ENCODE data around the gene CACNA1H.
"Not testable (repeated sequence)": the region's sequence is repeated elsewhere in the genome, so short reads cannot be mapped to it uniquely, and the experiment has no call there.

The CACNA1H gene

GRCh38 chr16:1264345-1265089, 111.6 kb downstream of the CACNA1H start:
- TF ChIP-seq TAF1 (IDR thresholded peaks at IDR 0.05; ENCODE audit: borderline replicate concordance, low read depth, low read length) (no peak), POLR2A (IDR thresholded peaks at IDR 0.05; ENCODE audit: low read depth, low read length) (no peak), POLR2AphosphoS5 (IDR thresholded peaks at IDR 0.05; ENCODE audit: low read depth, low read length) (no peak)
- FAIRE-seq (no peak), DNase-seq (ENCODE audit: insufficient read length) (no peak)

GRCh38 chr16:1265090-1265630, 112.3 kb downstream of the CACNA1H start:
- no peak for TF ChIP-seq POLR2A (IDR thresholded peaks at IDR 0.05; ENCODE audit: low read depth, low read length)
- no peak for DNase-seq (ENCODE audit: insufficient read length)
- FAIRE-seq: no peak

- no peak for TF ChIP-seq TAF1 (IDR thresholded peaks at IDR 0.05; ENCODE audit: borderline replicate concordance, low read depth, low read length)
- no peak for TF ChIP-seq POLR2A (IDR thresholded peaks at IDR 0.05; ENCODE audit: low read depth, low read length)
- TF ChIP-seq POLR2AphosphoS5 (IDR thresholded peaks at IDR 0.05; ENCODE audit: low read depth, low read length): no peak
- no peak for FAIRE-seq
- DNase-seq (ENCODE audit: insufficient read length): no peak
These were observed 112.9 kb downstream of the CACNA1H start for GRCh38 chr16:1265826-1266225.

- FAIRE-seq; DNase-seq (ENCODE audit: insufficient read length): not testable (repeated sequence)
These were observed 116.5 kb downstream of the CACNA1H start for GRCh38 chr16:1269418-1269817.

GRCh38 chr16:1271380-1271723, 118.4 kb downstream of the CACNA1H start:
- FAIRE-seq (no peak), DNase-seq (ENCODE audit: insufficient read length) (no peak)

More at GRCh38 chr16:1271380-1271723, 118.4 kb downstream of the CACNA1H start:
- TF ChIP-seq POLR2AphosphoS5 (IDR thresholded peaks at IDR 0.05; ENCODE audit: low read depth, low read length) (no peak), TAF1 (IDR thresholded peaks at IDR 0.05; ENCODE audit: borderline replicate concordance, low read depth, low read length) (no peak), POLR2A (IDR thresholded peaks at IDR 0.05; ENCODE audit: low read depth, low read length) (no peak)
